ENCODE results near the gene MACROD1. TPM values are rescaled to one million over a fixed set of nuclear protein-coding genes. Genes with fewer than 3 reads are reported as not detected.

Gene MACROD1
- total RNA-seq, 2 experiments from 2014 or later: 6.0 to 6.3 TPM

- intact Hi-C loops (cut with DNase I, micrococcal nuclease): no loop called here
- CTCF ChIA-PET: no interaction called here
These were observed 123.6 kb downstream of the MACROD1 start for GRCh38 chr11:64042301-64042700.

DNA sequence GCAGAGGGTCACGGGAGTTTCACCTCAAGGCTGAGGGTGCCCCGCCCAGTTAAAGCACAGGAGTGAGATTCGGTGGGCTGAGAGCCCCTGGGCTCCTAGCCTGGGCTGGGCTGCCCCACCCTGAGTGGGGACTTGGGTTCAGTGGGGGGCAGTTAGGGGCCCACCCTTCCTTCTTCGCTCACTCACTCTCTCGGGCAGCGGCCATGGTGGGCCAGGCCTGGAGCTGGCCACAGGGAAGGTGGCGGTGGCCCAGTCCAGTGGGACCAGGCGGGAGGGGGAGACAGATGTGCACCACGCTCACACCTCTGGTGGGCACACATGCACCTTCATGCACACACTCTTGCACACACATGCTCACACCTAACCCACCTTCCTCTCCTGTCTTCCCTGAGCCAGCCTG, 124.1 kb downstream of the MACROD1 start:
- Mint-ChIP-seq H3K27me3 (peaks cover 23% of the 10 kb centered on the region), H3K4me3 (no peak overlapping the region), H3K36me3 (ENCODE audit: low read depth) (no peaks in the 10 kb centered on the region), H3K27ac (no peak overlapping the region), H3K4me1 (ENCODE audit: low read depth) (no peaks in the 10 kb centered on the region), H3K9me3 (no peaks in the 10 kb centered on the region)
- DNase-seq (no peak), ATAC-seq (ENCODE audit: poor library complexity) (no peak)
- H3K27me3 ChIP-seq (ENCODE audit: control insufficient read depth in 1 of 2, insufficient read depth in 2 of 2, low read length in 2 of 2): peaks cover 21 to 25% of the 10 kb centered on the region in 2 experiments
- H3K9me3 ChIP-seq (ENCODE audit: control insufficient read depth in 1 of 2, insufficient read depth in 1 of 2, low read length in 2 of 2): peaks cover 0 to 7% of the 10 kb centered on the region in 2 experiments
- TF ChIP-seq, protein P1, sequence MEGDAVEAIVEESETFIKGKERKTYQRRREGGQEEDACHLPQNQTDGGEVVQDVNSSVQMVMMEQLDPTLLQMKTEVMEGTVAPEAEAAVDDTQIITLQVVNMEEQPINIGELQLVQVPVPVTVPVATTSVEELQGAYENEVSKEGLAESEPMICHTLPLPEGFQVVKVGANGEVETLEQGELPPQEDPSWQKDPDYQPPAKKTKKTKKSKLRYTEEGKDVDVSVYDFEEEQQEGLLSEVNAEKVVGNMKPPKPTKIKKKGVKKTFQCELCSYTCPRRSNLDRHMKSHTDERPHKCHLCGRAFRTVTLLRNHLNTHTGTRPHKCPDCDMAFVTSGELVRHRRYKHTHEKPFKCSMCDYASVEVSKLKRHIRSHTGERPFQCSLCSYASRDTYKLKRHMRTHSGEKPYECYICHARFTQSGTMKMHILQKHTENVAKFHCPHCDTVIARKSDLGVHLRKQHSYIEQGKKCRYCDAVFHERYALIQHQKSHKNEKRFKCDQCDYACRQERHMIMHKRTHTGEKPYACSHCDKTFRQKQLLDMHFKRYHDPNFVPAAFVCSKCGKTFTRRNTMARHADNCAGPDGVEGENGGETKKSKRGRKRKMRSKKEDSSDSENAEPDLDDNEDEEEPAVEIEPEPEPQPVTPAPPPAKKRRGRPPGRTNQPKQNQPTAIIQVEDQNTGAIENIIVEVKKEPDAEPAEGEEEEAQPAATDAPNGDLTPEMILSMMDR (IDR thresholded peaks at IDR 0.05): no peak
- no peak overlapping the region for H3K27ac ChIP-seq (ENCODE audit: low read depth in 1 of 2, low read length in 2 of 2)
- no peak overlapping the region for H3K4me3 ChIP-seq (ENCODE audit: low read length)
- ChIA-PET POLR2A (no interaction called here), CTCF (no interaction called here)
- intact Hi-C loops (cut with DNase I, micrococcal nuclease): no loop called here
- H3K36me3 ChIP-seq (ENCODE audit: insufficient read depth, low read length): no peaks in the 10 kb centered on the region
- peaks cover 4% of the 10 kb centered on the region for H3K4me1 ChIP-seq (ENCODE audit: insufficient read depth, low read length)

More at GRCh38 chr11:64042301-64042700, 123.6 kb downstream of the MACROD1 start:
- ATAC-seq (ENCODE audit: poor library complexity) (no peak), DNase-seq (no peak)
- Mint-ChIP-seq H3K27ac (no peak overlapping the region), H3K4me3 (no peak overlapping the region), H3K36me3 (ENCODE audit: low read depth) (no peaks in the 10 kb centered on the region), H3K4me1 (ENCODE audit: low read depth) (no peaks in the 10 kb centered on the region), H3K9me3 (no peaks in the 10 kb centered on the region), H3K27me3 (peaks cover 22% of the 10 kb centered on the region)
- no peak overlapping the region for H3K4me3 ChIP-seq (ENCODE audit: low read length)
- POLR2A ChIA-PET: no interaction called here
- H3K27ac ChIP-seq (ENCODE audit: low read depth in 1 of 2, low read length in 2 of 2): no peak overlapping the region
- no peaks in the 10 kb centered on the region for H3K4me1 ChIP-seq (ENCODE audit: insufficient read depth, low read length)
- H3K36me3 ChIP-seq (ENCODE audit: insufficient read depth, low read length): no peaks in the 10 kb centered on the region
- H3K27me3 ChIP-seq (ENCODE audit: control insufficient read depth in 1 of 2, insufficient read depth in 2 of 2, low read length in 2 of 2): peaks cover 16 to 21% of the 10 kb centered on the region in 2 experiments
- TF ChIP-seq, protein P1 (IDR thresholded peaks at IDR 0.05): no peak
- peaks cover 0 to 3% of the 10 kb centered on the region in 2 experiments for H3K9me3 ChIP-seq (ENCODE audit: control insufficient read depth in 1 of 2, insufficient read depth in 1 of 2, low read length in 2 of 2)

GRCh38 chr11:64040684-64041322, 125.1 kb downstream of the MACROD1 start:
- ChIA-PET POLR2A (no interaction called here), CTCF (no interaction called here)
- peaks cover 0 to 10% of the 10 kb centered on the region in 2 experiments for H3K9me3 ChIP-seq (ENCODE audit: control insufficient read depth in 1 of 2, insufficient read depth in 1 of 2, low read length in 2 of 2)
- H3K9me3 Mint-ChIP-seq: no peaks in the 10 kb centered on the region
- no peak overlapping the region for H3K27ac Mint-ChIP-seq
- intact Hi-C loops (cut with DNase I, micrococcal nuclease): no loop called here
- ATAC-seq (ENCODE audit: poor library complexity): no peak
- peaks cover 13% of the 10 kb centered on the region for H3K4me1 ChIP-seq (ENCODE audit: insufficient read depth, low read length)
- H3K36me3 ChIP-seq (ENCODE audit: insufficient read depth, low read length): no peaks in the 10 kb centered on the region
- peaks cover 23 to 30% of the 10 kb centered on the region in 2 experiments for H3K27me3 ChIP-seq (ENCODE audit: control insufficient read depth in 1 of 2, insufficient read depth in 2 of 2, low read length in 2 of 2)
- TF ChIP-seq, protein P1 (IDR thresholded peaks at IDR 0.05): no peak
- DNase-seq: no peak
- H3K27me3 Mint-ChIP-seq: peaks cover 23% of the 10 kb centered on the region
- no peak overlapping the region for H3K4me3 ChIP-seq (ENCODE audit: low read length)
- no peak overlapping the region for H3K4me3 Mint-ChIP-seq
- H3K27ac ChIP-seq (ENCODE audit: low read depth in 1 of 2, low read length in 2 of 2): no peak overlapping the region
- no peaks in the 10 kb centered on the region for H3K4me1 Mint-ChIP-seq (ENCODE audit: low read depth)
- no peaks in the 10 kb centered on the region for H3K36me3 Mint-ChIP-seq (ENCODE audit: low read depth)
